Activated T-helper 1 cell treated with anti-CD3 and anti-CD28 coated beads, Interleukin-12 subunit alpha, Interleukin-12 subunit beta, Interleukin-2, Interleukin-4 antibody, amounts not matched to agents 30 ng/mL and 10 ng/mL and 1 ng/mL, durations not matched to agents 14 hours and 24 hours and 36 hours (primary cell): ENCODE data around the gene LYPLA2. TPM values are rescaled to one million over a fixed set of nuclear protein-coding genes. Genes with fewer than 3 reads are reported as not detected.
"Not testable (repeated sequence)": the region's sequence is repeated elsewhere in the genome, so short reads cannot be mapped to it uniquely, and the experiment has no call there.

Experiments
- DNase-seq: peaks from one replicate; pipeline ENCODE4 v3.0.0; 2021; ENCODE audit warnings: low spot score
- H3K27ac Mint-ChIP-seq: one replicate; pipeline ENCODE4 v1.8.0; 2021; ENCODE audit warnings: mild to moderate bottlenecking, mixed read lengths
- H3K27me3 Mint-ChIP-seq: one replicate; pipeline ENCODE4 v1.8.0; 2022; ENCODE audit warnings: mild to moderate bottlenecking, moderate library complexity, mixed read lengths; ENCODE audit not compliant: insufficient read depth
- H3K36me3 Mint-ChIP-seq: one replicate; pipeline ENCODE4 v1.8.0; 2021; ENCODE audit warnings: low read depth, mixed read lengths
- H3K4me1 Mint-ChIP-seq: one replicate; pipeline ENCODE4 v1.8.0; 2021; ENCODE audit warnings: low read depth, mixed read lengths
- H3K4me3 Mint-ChIP-seq: one replicate; pipeline ENCODE4 v1.8.0; 2021; ENCODE audit warnings: mild to moderate bottlenecking, moderate library complexity, mixed read lengths
- H3K9me3 Mint-ChIP-seq: one replicate; pipeline ENCODE4 v1.8.0; 2021; ENCODE audit warnings: mixed read lengths
- intact Hi-C: fragments of 100-400 bp; cut with micrococcal nuclease; formaldehyde crosslinking; loops from one replicate; pipeline ENCODE4 v1.15.1; 2024
- total RNA-seq: library from RNA; stranded (reverse); gene quantifications from 2 replicates; pipeline ENCODE4 v1.2.3, GENCODE V29; 2022

Gene LYPLA2
- total RNA-seq, 1 donor from 2014 or later = 91.4 TPM

GRCh38 chr1:23810818-23811540, 20.0 kb downstream of the LYPLA2 start:
- peak; percentile 45 for DNase-seq
- H3K9me3 Mint-ChIP-seq = no peaks in the 10 kb centered on the region
- peaks cover 20% of the 10 kb centered on the region for H3K36me3 Mint-ChIP-seq
- no peak overlapping the region for H3K27ac Mint-ChIP-seq
- intact Hi-C loops = loop anchor here (1.0 kb wide), 1 partner anchor 105 kb away; no protein-coding TSS in a partner anchor
- no peak overlapping the region for H3K4me3 Mint-ChIP-seq
- H3K4me1 Mint-ChIP-seq = peaks cover 19% of the 10 kb centered on the region
- no peaks in the 10 kb centered on the region for H3K27me3 Mint-ChIP-seq

- H3K36me3 Mint-ChIP-seq = peaks cover 24% of the 10 kb centered on the region
- H3K9me3 Mint-ChIP-seq = no peaks in the 10 kb centered on the region
- H3K27me3 Mint-ChIP-seq = no peaks in the 10 kb centered on the region
- no peak for DNase-seq
- H3K4me1 Mint-ChIP-seq = peaks cover 13% of the 10 kb centered on the region
- intact Hi-C loops = no loop called here
- no peak overlapping the region for H3K4me3 Mint-ChIP-seq
- no peak overlapping the region for H3K27ac Mint-ChIP-seq
Observed at GRCh38 chr1:23814016-23814415, 23.1 kb downstream of the LYPLA2 start.

GRCh38 chr1:23816361-23816760, 25.4 kb downstream of the LYPLA2 start:
- peaks cover 22% of the 10 kb centered on the region for H3K36me3 Mint-ChIP-seq
- no peaks in the 10 kb centered on the region for H3K9me3 Mint-ChIP-seq
- intact Hi-C loops = no loop called here
- no peak for DNase-seq
- H3K4me3 Mint-ChIP-seq = no peak overlapping the region
- H3K27me3 Mint-ChIP-seq = no peaks in the 10 kb centered on the region
- H3K27ac Mint-ChIP-seq = no peak overlapping the region
- H3K4me1 Mint-ChIP-seq = no peaks in the 10 kb centered on the region

DNA sequence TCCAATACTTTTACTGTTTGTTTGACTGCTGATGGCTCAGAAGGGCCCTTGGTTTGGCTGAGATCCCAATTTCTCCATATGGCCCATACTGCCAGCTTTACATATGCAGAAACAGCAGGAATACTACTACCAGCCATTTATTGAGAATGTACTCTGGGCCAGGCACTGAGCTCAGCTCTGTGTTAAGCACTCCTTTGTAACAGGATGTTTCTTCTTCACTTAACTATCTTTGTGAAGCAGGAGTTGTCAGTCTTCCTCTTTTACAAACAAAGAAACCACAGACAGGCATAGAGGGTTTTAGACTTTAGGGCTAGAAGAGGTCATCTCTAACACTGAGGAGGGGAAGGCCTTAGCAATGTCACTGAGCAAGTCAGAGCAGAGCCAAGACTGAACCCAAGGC, 26.0 kb downstream of the LYPLA2 start:
- Mint-ChIP-seq H3K36me3 (peaks cover 21% of the 10 kb centered on the region), H3K9me3 (no peaks in the 10 kb centered on the region), H3K27me3 (no peaks in the 10 kb centered on the region), H3K27ac (no peak overlapping the region), H3K4me1 (no peaks in the 10 kb centered on the region), H3K4me3 (no peak overlapping the region)
- intact Hi-C loops = no loop called here
- no peak for DNase-seq

- Mint-ChIP-seq H3K9me3 (no peaks in the 10 kb centered on the region), H3K4me3 (no peak overlapping the region), H3K36me3 (peaks cover 18% of the 10 kb centered on the region), H3K27me3 (no peaks in the 10 kb centered on the region), H3K27ac (no peak overlapping the region), H3K4me1 (no peaks in the 10 kb centered on the region)
- intact Hi-C loops = no loop called here
- no peak for DNase-seq
Observed at GRCh38 chr1:23817633-23818032, 26.7 kb downstream of the LYPLA2 start.

GRCh38 chr1:23823767-23824166, 32.8 kb downstream of the LYPLA2 start:
- no peak for DNase-seq
- Mint-ChIP-seq H3K4me3 (peak overlapping the region; percentile 94), H3K27me3 (no peaks in the 10 kb centered on the region), H3K27ac (peak overlapping the region; percentile 27), H3K9me3 (no peaks in the 10 kb centered on the region), H3K4me1 (peaks cover 15% of the 10 kb centered on the region), H3K36me3 (no peaks in the 10 kb centered on the region)
- intact Hi-C loops = no loop called here

DNA sequence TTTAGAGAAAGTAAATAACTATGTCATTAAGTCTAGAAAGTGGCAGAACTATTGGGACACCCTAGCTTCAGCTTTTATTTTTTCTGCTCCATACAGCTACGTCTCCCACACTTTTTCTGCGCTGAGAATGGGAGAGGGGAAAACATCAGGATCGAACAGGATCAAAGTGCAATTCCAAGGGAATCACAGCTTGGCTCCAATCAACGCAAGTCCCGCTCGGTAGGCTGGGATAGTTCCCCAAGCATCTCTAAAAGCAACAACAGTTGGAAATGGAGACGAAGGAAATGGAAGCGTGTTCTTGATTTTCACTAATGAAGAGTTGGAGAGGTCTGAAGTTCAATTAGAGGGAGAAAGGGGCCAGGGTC, 33.7 kb downstream of the LYPLA2 start:
- intact Hi-C loops = loop anchor here (1.0 kb wide), 6 partner anchors 14 to 456 kb away; partner anchors contain the start of genes FUCA1, GALE, PITHD1 and PNRC2
- H3K9me3 Mint-ChIP-seq = no peaks in the 10 kb centered on the region
- no peak for DNase-seq
- peak overlapping the region; percentile 94 for H3K4me3 Mint-ChIP-seq
- peaks cover 15% of the 10 kb centered on the region for H3K4me1 Mint-ChIP-seq
- H3K27me3 Mint-ChIP-seq = no peaks in the 10 kb centered on the region
- peak overlapping the region; percentile 89 for H3K27ac Mint-ChIP-seq
- H3K36me3 Mint-ChIP-seq = no peaks in the 10 kb centered on the region

DNA sequence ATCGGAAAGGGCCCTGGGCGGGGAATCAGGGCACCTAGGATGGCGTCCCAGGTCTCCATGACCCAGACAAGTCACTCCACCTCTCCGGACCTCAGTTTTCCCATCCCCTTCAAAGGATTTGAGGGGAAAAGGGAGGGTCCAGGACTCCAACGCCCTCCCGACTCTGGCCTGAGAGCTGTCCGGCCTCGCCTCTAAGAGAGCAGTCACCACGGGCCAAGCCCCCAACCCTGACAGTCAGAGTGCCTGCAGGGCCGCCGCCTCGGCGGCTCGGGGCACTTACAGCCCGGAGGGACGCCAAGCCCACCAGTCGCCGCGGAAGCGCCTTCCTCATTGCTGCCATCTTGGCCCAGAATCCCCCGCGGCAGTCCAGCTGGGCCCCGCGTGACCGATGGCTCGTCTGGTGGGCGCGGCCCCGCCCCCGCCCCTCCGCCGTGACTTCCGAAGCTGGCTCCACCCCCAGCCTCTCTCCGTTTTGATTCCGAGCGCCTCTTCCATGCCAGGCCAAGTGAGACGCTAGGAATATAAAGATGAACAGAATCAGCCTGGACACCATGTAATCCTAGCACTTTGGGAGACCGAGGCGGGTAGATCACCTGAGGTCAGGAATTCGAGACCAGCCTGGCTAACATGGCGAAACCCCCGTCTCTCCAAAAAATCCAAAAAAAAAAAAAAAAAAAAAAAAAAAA, 34.3 kb downstream of the LYPLA2 start, which contains the start of gene HMGCL:
HMGCL (minus strand) TSS at position 354 of the 686 bp plus-strand sequence; CDS start at position 340, 14 bp downstream.
- Mint-ChIP-seq H3K4me3 (peak within 1 kb of the TSS; percentile 94), H3K27me3 (no peaks in the 10 kb centered on the region), H3K36me3 (no peaks in the 10 kb centered on the region), H3K4me1 (peaks cover 15% of the 10 kb centered on the region), H3K27ac (peak within 1 kb of the TSS; percentile 89), H3K9me3 (no peaks in the 10 kb centered on the region)
- peak; percentile 81 for DNase-seq
- intact Hi-C loops = loop anchor here (1.0 kb wide), 6 partner anchors 13 to 457 kb away; partner anchors contain the start of genes FUCA1, GALE, PITHD1 and PNRC2

DNA sequence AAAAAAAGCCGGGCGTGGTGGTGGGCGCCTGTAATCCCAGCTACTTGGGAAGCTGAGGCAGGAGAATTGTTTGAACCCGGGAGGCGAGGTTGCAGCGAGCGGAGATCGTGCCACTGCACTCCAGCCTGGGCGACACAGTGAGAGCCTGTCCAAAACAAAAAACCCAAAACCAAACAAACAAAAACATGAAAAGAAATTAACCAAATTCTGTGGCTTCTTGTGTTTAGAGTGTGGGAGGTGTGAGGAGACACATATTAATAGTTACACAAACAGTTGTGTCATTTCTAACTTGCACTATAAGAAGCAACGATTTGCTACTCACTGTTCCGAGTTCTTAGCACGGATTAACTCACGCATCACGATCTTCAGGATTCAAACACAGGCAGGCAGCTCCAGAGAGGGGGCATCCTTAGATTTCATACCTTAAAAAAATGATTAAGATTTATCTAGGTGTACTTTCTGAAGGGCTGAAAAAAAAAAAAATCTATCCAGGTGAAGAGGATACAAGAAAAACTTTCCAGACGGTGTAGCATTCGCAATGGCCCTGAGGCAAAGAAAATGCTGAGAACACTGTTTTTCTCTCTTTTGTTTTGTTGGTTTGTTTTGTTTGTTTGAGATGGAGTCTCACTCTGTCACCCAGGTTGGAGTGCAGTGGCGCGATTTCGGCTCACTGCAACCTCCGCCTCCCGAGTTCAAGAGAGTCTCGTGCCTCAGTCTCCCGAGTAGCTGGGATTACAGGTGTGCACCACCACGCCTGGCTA, 35.0 kb downstream of the LYPLA2 start:
- Mint-ChIP-seq H3K4me1 (peaks cover 15% of the 10 kb centered on the region), H3K9me3 (no peaks in the 10 kb centered on the region), H3K36me3 (no peaks in the 10 kb centered on the region), H3K27ac (peak overlapping the region; percentile 89), H3K4me3 (peak overlapping the region; percentile 94), H3K27me3 (no peaks in the 10 kb centered on the region)
- intact Hi-C loops = loop anchor here (1.0 kb wide), 6 partner anchors 12 to 458 kb away; partner anchors contain the start of genes FUCA1, GALE, PITHD1 and PNRC2
- no peak for DNase-seq

- H3K36me3 Mint-ChIP-seq, DNase-seq, H3K27ac Mint-ChIP-seq, intact Hi-C loops, H3K9me3 Mint-ChIP-seq, H3K27me3 Mint-ChIP-seq: not testable (repeated sequence)
- Mint-ChIP-seq H3K4me3 (peak overlapping the region; percentile 56), H3K4me1 (peaks cover 15% of the 10 kb centered on the region)
Observed at GRCh38 chr1:23826590-23826989, 35.6 kb downstream of the LYPLA2 start.

GRCh38 chr1:23827717-23828116, 36.8 kb downstream of the LYPLA2 start:
- intact Hi-C loops = no loop called here
- Mint-ChIP-seq H3K4me1 (peaks cover 15% of the 10 kb centered on the region), H3K27ac (no peak overlapping the region)

DNA sequence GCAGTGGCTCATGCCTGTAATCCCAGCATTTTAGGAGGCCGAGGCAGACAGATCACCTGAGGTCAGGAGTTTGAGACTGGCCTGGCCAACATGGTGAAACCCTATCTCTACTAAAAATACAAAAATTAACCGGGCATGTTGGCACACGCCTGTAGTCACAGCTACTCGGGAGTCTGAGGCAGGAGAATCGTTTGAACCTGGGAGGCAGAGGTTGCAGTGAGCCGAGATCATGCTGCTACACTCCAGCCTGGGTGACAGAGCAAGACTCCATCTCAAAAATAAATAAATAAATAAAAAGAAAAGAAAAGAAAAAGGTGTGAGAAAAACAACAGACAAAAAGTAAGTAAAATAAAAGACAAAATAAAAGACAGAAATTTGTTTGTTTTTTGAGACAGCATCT, 43.2 kb downstream of the LYPLA2 start:
- H3K4me1 Mint-ChIP-seq = peaks cover 14% of the 10 kb centered on the region
- H3K27ac Mint-ChIP-seq, intact Hi-C loops, DNase-seq, H3K9me3 Mint-ChIP-seq, H3K4me3 Mint-ChIP-seq, H3K36me3 Mint-ChIP-seq, H3K27me3 Mint-ChIP-seq: not testable (repeated sequence)

More at GRCh38 chr1:23827717-23828116, 36.8 kb downstream of the LYPLA2 start:
- H3K27me3 Mint-ChIP-seq = no peaks in the 10 kb centered on the region
- H3K36me3 Mint-ChIP-seq = no peaks in the 10 kb centered on the region
- no peak overlapping the region for H3K4me3 Mint-ChIP-seq
- H3K9me3 Mint-ChIP-seq = no peaks in the 10 kb centered on the region
- DNase-seq = no peak
